IMR-90 (cell line): ENCODE measurements around the gene NHSL2. TPM values are rescaled to one million over a fixed set of nuclear protein-coding genes. Genes with fewer than 3 reads are reported as not detected.

Source experiments
- ATAC-seq: fragments of 200-7000 bp; cut with Tn5 transposase; 2 replicates; pipeline ENCODE4 v1.9.1; 2020; ENCODE audit warnings: low read depth, mild to moderate bottlenecking, moderate library complexity
- BruUV-seq: library from RNA; stranded (reverse); fragments of 400-500 nt; replicated peaks from 2 replicates; lab custom pipeline; 2021; lab: Mats Ljungman, UMichigan
- CTCF ChIA-PET: fragments of 300-600 bp; formaldehyde crosslinking; extraction: SDS; loops from one replicate; lab custom pipeline; 2021; ENCODE audit warnings: antibody characterized with exemption; lab: Yijun Ruan, JAX
- POLR2A ChIA-PET: fragments of 300-600 bp; sonication (Branson Sonifier 250); formaldehyde crosslinking; loops from one replicate; lab custom pipeline; 2022; ENCODE audit warnings: antibody characterized with exemption; ENCODE audit not compliant: unreplicated experiment; lab: Charles Lee
- DNase-seq: peaks from one replicate; pipeline ENCODE4 v3.0.0; 2013
- H2AFZ ChIP-seq: replicated peaks from 2 replicates; pipeline ENCODE3; 2013; ENCODE audit warnings: low read length, mild to moderate bottlenecking; ENCODE audit not compliant: poor library complexity
- H2AK5ac ChIP-seq: 2 replicates; pipeline ENCODE4 v1.6.1; 2013; ENCODE audit warnings: low read depth, low read length, inconsistent platforms
- H2AK9ac ChIP-seq: replicated peaks from 2 replicates; pipeline ENCODE3; 2013; ENCODE audit warnings: mild to moderate bottlenecking, low read depth, low read length, moderate library complexity; ENCODE audit not compliant: poor library complexity
- H2BK120ac ChIP-seq: 2 replicates; pipeline ENCODE4 v1.6.1; 2013; ENCODE audit warnings: low read depth, low read length, inconsistent platforms
- H2BK15ac ChIP-seq: 3 replicates; pipeline ENCODE4 v1.6.1; 2013; ENCODE audit warnings: low read depth, low read length, inconsistent platforms
- H2BK20ac ChIP-seq: 2 replicates; pipeline ENCODE4 v1.6.1; 2013; ENCODE audit warnings: low read depth, mild to moderate bottlenecking, inconsistent platforms, low read length, moderate library complexity
- H2BK5ac ChIP-seq: 2 replicates; pipeline ENCODE4 v1.6.1; 2013; ENCODE audit warnings: mild to moderate bottlenecking, low read depth, low read length, inconsistent platforms; ENCODE audit not compliant: poor library complexity, severe bottlenecking
- H3K14ac ChIP-seq: replicated peaks from 2 replicates; pipeline ENCODE4 v1.6.1; 2013; ENCODE audit warnings: low read depth, low read length, inconsistent platforms
- H3K18ac ChIP-seq: 2 replicates; pipeline ENCODE4 v1.6.1; 2013; ENCODE audit warnings: low read depth, low read length, control low read depth
- H3K23ac ChIP-seq: 2 replicates; pipeline ENCODE4 v1.6.1; 2013; ENCODE audit warnings: low read depth, low read length, inconsistent platforms
- H3K27ac ChIP-seq: 2 replicates; pipeline ENCODE4 v1.5.1; 2013; ENCODE audit warnings: mild to moderate bottlenecking, control low read depth, low read length; ENCODE audit not compliant: insufficient read depth
- H3K27me3 ChIP-seq: 2 replicates; pipeline ENCODE4 v1.6.1; 2013; ENCODE audit warnings: low read length; ENCODE audit not compliant: control insufficient read depth, insufficient read depth
- H3K36me3 ChIP-seq: 2 replicates; pipeline ENCODE4 v1.6.1; 2013; ENCODE audit warnings: low read length, mixed read lengths; ENCODE audit not compliant: control insufficient read depth, insufficient read depth
- H3K4ac ChIP-seq: 2 replicates; pipeline ENCODE4 v1.6.1; 2013; ENCODE audit warnings: low read depth, low read length, inconsistent platforms
- H3K4me1 ChIP-seq: 2 replicates; pipeline ENCODE4 v1.6.1; 2013; ENCODE audit warnings: low read length, mixed read lengths; ENCODE audit not compliant: control insufficient read depth, insufficient read depth
- H3K4me2 ChIP-seq: 2 replicates; pipeline ENCODE4 v1.6.1; 2013; ENCODE audit warnings: low read depth, mild to moderate bottlenecking, control low read depth, low read length, moderate library complexity
- H3K4me3 ChIP-seq: 2 replicates; pipeline ENCODE4 v1.5.1; 2013; ENCODE audit warnings: low read depth, mild to moderate bottlenecking, control low read depth, low read length, moderate library complexity; ENCODE audit not compliant: insufficient read depth
- H3K56ac ChIP-seq: 2 replicates; pipeline ENCODE4 v1.6.1; 2013; ENCODE audit warnings: low read length, inconsistent platforms; ENCODE audit not compliant: insufficient read depth; ENCODE audit errors: extremely low read depth
- H3K79me1 ChIP-seq, 2 experiments: 2 replicates each; pipeline ENCODE4 v1.6.1; 2013; ENCODE audit warnings: low read length in 2 of 2, inconsistent platforms in 1 of 2, low read depth in 1 of 2
- H3K9ac ChIP-seq: 2 replicates; pipeline ENCODE4 v1.6.1; 2013; ENCODE audit warnings: low read depth, low read length, control low read depth
- H3K9me1 ChIP-seq: 2 replicates; pipeline ENCODE4 v1.6.1; 2013; ENCODE audit warnings: low read length, inconsistent platforms; ENCODE audit not compliant: insufficient read depth
- H3K9me3 ChIP-seq: 2 replicates; pipeline ENCODE4 v1.6.1; 2013; ENCODE audit warnings: low read length; ENCODE audit not compliant: control insufficient read depth, insufficient read depth
- H4K20me1 ChIP-seq: 2 replicates; pipeline ENCODE4 v1.6.1; 2013; ENCODE audit warnings: low read length, inconsistent platforms; ENCODE audit not compliant: insufficient read depth
- H4K5ac ChIP-seq: 2 replicates; pipeline ENCODE4 v1.6.1; 2013; ENCODE audit warnings: mild to moderate bottlenecking, low read depth, low read length, control low read depth
- H4K8ac ChIP-seq, 2 experiments: 2 replicates each; pipeline ENCODE4 v1.6.1; 2013; ENCODE audit warnings: low read depth in 2 of 2, low read length in 2 of 2, control low read depth in 1 of 2, inconsistent platforms in 1 of 2
- H4K91ac ChIP-seq: 2 replicates; pipeline ENCODE4 v1.6.1; 2013; ENCODE audit warnings: low read depth, low read length, inconsistent platforms; ENCODE audit not compliant: insufficient read depth
- CHD1 ChIP-seq: IDR thresholded peaks from 2 replicates; pipeline ENCODE4 v1.6.1; 2012; ENCODE audit warnings: low read depth, low read length, improper control_type of control experiment
- MXI1 ChIP-seq: IDR thresholded peaks from 2 replicates; pipeline ENCODE4 v1.6.1; 2012; ENCODE audit warnings: low read depth, mild to moderate bottlenecking, low read length, moderate library complexity, borderline replicate concordance
- RAD21 ChIP-seq: IDR thresholded peaks from 2 replicates; pipeline ENCODE4 v1.6.1; 2012; ENCODE audit warnings: low read length, improper control_type of control experiment
- RCOR1 ChIP-seq: IDR thresholded peaks from 2 replicates; pipeline ENCODE4 v1.6.1; 2012; ENCODE audit warnings: mild to moderate bottlenecking, low read length, improper control_type of control experiment; ENCODE audit not compliant: insufficient replicate concordance
- WGBS, 2 experiments: methylation state at CpG; one replicate each; pipeline versions ENCODE4 v1.1.5 to v1.1.7; 2013; ENCODE audit warnings: missing lambda C conversion rate in 2 of 2; ENCODE audit not compliant: insufficient read length in 1 of 2; ENCODE audit errors: extremely low coverage in 2 of 2; 5-methylcytosine and 5-hydroxymethylcytosine counted together
- dilution Hi-C: fragments of 300-500 bp; cut with HindIII; formaldehyde crosslinking; loops from one replicate; pipeline ENCODE4 v1.14.3; 2018; ENCODE audit warnings: low sequenced_read_pairs; ENCODE audit not compliant: unreplicated experiment
- in situ Hi-C: fragments of 300-500 bp; cut with MboI; formaldehyde crosslinking; loops from 3 replicates; pipeline ENCODE4 v1.14.3; 2019; ENCODE audit warnings: low sequenced_read_pairs, inconsistent platforms, mixed read lengths
- intact Hi-C: fragments of 100-400 bp; cut with micrococcal nuclease; formaldehyde crosslinking; loops from 2 replicates; pipeline ENCODE4 v1.10.0; 2022
- polyA plus RNA-seq, 3 experiments: library from polyadenylated mRNA; depleted of rRNA; stranded (reverse); fragments of >200 nt; gene quantifications; 2 replicates each; pipeline ENCODE4 v1.2.3, GENCODE V29; 2012; ENCODE audit warnings: low replicate concordance in 1 of 3
- total RNA-seq: library from RNA; depleted of rRNA; stranded (reverse); fragments of >200 nt; gene quantifications from 2 replicates; pipeline ENCODE4 v1.2.3, GENCODE V29; 2012
- TF ChIP-seq, protein P1 (sequence below): fragments of 150-350 bp; IDR thresholded peaks from 2 replicates; pipeline ENCODE4 v1.6.1; 2016; ENCODE audit warnings: low read depth, mild to moderate bottlenecking, low read length, moderate library complexity, borderline replicate concordance

Gene NHSL2
- total and polyA plus RNA-seq, 2 of the 4 experiments (the other 2 are of a cell fraction), result 0.72 to 0.75 TPM

DNA sequence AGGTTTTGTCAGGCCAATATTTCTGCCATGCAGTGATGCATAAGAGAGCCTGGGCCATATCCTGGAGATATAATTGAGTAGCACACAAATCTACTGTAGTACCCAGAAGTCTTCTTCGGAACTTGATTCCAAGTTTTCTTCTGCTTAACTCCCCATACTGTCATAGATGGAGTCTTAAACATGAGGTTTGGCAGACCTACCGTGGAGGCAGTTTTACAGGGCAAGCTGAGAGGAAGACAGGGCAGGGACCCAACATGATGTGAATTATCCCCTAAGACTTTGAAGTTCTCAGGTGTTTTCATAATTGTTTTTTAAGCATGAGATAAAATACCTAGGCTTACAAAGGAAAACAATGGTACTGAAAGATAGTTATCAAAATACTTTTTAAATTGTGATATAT, 18.2 kb downstream of the NHSL2 start:
- Histone ChIP-seq H3K23ac (no peak overlapping the region), H3K14ac (no peak overlapping the region), H3K9me3 (no peaks in the 10 kb centered on the region), H3K27me3 (peaks cover 30% of the 10 kb centered on the region), H3K36me3 (no peaks in the 10 kb centered on the region), H4K91ac (no peak overlapping the region), H2AK5ac (no peak overlapping the region), H4K8ac (no peak overlapping the region), H3K56ac (no peak overlapping the region), H3K4me2 (no peak overlapping the region), H2BK120ac (no peak overlapping the region), H4K20me1 (no peaks in the 10 kb centered on the region), H2BK5ac (no peak overlapping the region), H3K4ac (no peak overlapping the region), H3K9me1 (no peaks in the 10 kb centered on the region), H2AK9ac (no peak overlapping the region), H3K4me1 (no peaks in the 10 kb centered on the region), H2BK15ac (no peak overlapping the region), H2BK20ac (no peak overlapping the region), H3K9ac (no peak overlapping the region), H3K18ac (no peak overlapping the region), H3K4me3 (no peak overlapping the region), H2AFZ (no peak overlapping the region), H3K27ac (no peak overlapping the region), H4K5ac (no peak overlapping the region), H3K79me1 (no peaks in the 10 kb centered on the region)
- BruUV-seq, result no TSS peak
- no peak for ATAC-seq
- intact Hi-C loops (no loop called here), dilution Hi-C loops (no loop called here), in situ Hi-C loops (no loop called here)
- ChIA-PET CTCF (no interaction called here), POLR2A (no interaction called here)
- DNase-seq, result no peak
- no CpG with 5 or more reads among the region's 2 CpGs for WGBS, 2 experiments
- TF ChIP-seq, protein P1, sequence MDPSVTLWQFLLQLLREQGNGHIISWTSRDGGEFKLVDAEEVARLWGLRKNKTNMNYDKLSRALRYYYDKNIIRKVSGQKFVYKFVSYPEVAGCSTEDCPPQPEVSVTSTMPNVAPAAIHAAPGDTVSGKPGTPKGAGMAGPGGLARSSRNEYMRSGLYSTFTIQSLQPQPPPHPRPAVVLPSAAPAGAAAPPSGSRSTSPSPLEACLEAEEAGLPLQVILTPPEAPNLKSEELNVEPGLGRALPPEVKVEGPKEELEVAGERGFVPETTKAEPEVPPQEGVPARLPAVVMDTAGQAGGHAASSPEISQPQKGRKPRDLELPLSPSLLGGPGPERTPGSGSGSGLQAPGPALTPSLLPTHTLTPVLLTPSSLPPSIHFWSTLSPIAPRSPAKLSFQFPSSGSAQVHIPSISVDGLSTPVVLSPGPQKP, result no peak
- TF ChIP-seq RAD21 (no peak), CHD1 (no peak), MXI1 (no peak), RCOR1 (no peak)
